ENCODE results near the gene TRAK1.

The TRAK1 gene

GRCh38 chr3:42067326-42067725 lies 23.8 kb upstream of the TRAK1 start:
- no peak overlapping the region for H3K4me3 ChIP-seq (ENCODE audit: low read depth, low read length)
- TF ChIP-seq CTCF (IDR thresholded peaks at IDR 0.05; ENCODE audit: borderline replicate concordance, insufficient read depth, low read depth, low read length): no peak

- TF ChIP-seq CTCF (IDR thresholded peaks at IDR 0.05; ENCODE audit: borderline replicate concordance, insufficient read depth, low read depth, low read length): no peak
- no peak overlapping the region for H3K4me3 ChIP-seq (ENCODE audit: low read depth, low read length)
Measured at GRCh38 chr3:42068303-42069088, 22.7 kb upstream of the TRAK1 start.

- TF ChIP-seq CTCF (IDR thresholded peaks at IDR 0.05; ENCODE audit: borderline replicate concordance, insufficient read depth, low read depth, low read length): no peak
- H3K4me3 ChIP-seq (ENCODE audit: low read depth, low read length): no peak overlapping the region
Measured at GRCh38 chr3:42070089-42070488, 21.1 kb upstream of the TRAK1 start.

- TF ChIP-seq CTCF (IDR thresholded peaks at IDR 0.05; ENCODE audit: borderline replicate concordance, insufficient read depth, low read depth, low read length): no peak
- no peak overlapping the region for H3K4me3 ChIP-seq (ENCODE audit: low read depth, low read length)
Measured at GRCh38 chr3:42070524-42070923, 20.6 kb upstream of the TRAK1 start.

- peak overlapping the region; percentile 23 for H3K4me3 ChIP-seq (ENCODE audit: low read depth, low read length)
- no peak for TF ChIP-seq CTCF (IDR thresholded peaks at IDR 0.05; ENCODE audit: borderline replicate concordance, insufficient read depth, low read depth, low read length)
Measured at GRCh38 chr3:42071904-42072812, 19.0 kb upstream of the TRAK1 start.

GRCh38 chr3:42072831-42073301 lies 18.3 kb upstream of the TRAK1 start:
- H3K4me3 ChIP-seq (ENCODE audit: low read depth, low read length): no peak overlapping the region
- no peak for TF ChIP-seq CTCF (IDR thresholded peaks at IDR 0.05; ENCODE audit: borderline replicate concordance, insufficient read depth, low read depth, low read length)

Data from GM12875 (cell line).